ENCODE results near the gene DR1.

The DR1 gene

DNA sequence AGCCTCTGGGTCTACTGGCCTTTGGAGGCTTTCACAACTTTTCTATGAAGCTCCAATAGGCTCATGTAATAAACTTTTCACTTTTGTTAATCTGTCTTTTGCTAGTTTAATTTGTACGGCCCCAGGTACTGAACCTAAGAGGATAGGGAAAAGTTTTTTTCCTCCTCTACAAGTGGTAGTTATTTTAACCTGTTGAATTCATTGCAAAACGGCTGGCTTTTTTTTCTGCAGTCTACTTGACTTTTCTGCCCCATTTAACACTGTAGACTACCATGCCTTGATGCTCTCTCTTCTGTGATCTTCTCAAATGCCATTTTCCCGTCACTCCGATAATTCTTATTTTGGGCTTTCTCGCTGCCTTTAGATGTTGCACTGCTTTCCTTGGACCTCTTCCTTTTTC lies 43.6 kb upstream of the DR1 start:
- no peaks in the 10 kb centered on the region for H4K20me1 ChIP-seq (ENCODE audit: insufficient read depth, low read length)
- no peaks in the 10 kb centered on the region for H3K9me3 ChIP-seq (ENCODE audit: insufficient read depth, low read length, severe bottlenecking)
- H3K4me1 ChIP-seq (ENCODE audit: insufficient read depth, low read length), result no peaks in the 10 kb centered on the region
- no peaks in the 10 kb centered on the region for H3K27me3 ChIP-seq (ENCODE audit: insufficient read depth, low read length, poor library complexity)
- ATAC-seq (ENCODE audit: insufficient read depth, low read depth) (no peak), DNase-seq (no peak)
- no peaks in the 10 kb centered on the region for H3K36me3 ChIP-seq (ENCODE audit: insufficient read depth, low read length)
- H3K27ac ChIP-seq (ENCODE audit: low read length), result no peak overlapping the region
- H3K79me2 ChIP-seq (ENCODE audit: insufficient read depth, low read length), result no peaks in the 10 kb centered on the region
- H3K4me2 ChIP-seq (ENCODE audit: insufficient read depth, low read length), result no peak overlapping the region
- TF ChIP-seq, protein P1, sequence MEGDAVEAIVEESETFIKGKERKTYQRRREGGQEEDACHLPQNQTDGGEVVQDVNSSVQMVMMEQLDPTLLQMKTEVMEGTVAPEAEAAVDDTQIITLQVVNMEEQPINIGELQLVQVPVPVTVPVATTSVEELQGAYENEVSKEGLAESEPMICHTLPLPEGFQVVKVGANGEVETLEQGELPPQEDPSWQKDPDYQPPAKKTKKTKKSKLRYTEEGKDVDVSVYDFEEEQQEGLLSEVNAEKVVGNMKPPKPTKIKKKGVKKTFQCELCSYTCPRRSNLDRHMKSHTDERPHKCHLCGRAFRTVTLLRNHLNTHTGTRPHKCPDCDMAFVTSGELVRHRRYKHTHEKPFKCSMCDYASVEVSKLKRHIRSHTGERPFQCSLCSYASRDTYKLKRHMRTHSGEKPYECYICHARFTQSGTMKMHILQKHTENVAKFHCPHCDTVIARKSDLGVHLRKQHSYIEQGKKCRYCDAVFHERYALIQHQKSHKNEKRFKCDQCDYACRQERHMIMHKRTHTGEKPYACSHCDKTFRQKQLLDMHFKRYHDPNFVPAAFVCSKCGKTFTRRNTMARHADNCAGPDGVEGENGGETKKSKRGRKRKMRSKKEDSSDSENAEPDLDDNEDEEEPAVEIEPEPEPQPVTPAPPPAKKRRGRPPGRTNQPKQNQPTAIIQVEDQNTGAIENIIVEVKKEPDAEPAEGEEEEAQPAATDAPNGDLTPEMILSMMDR (IDR thresholded peaks at IDR 0.05; ENCODE audit: borderline replicate concordance, extremely low read depth, low read length, poor library complexity, severe bottlenecking), result no peak
- no peak overlapping the region for H2AFZ ChIP-seq (ENCODE audit: low read depth, low read length)
- H3K4me3 ChIP-seq (ENCODE audit: low read depth in 1 of 2, low read length in 2 of 2), result no peak overlapping the region
- H3K9ac ChIP-seq (ENCODE audit: low read depth, low read length), result no peak overlapping the region

DNA sequence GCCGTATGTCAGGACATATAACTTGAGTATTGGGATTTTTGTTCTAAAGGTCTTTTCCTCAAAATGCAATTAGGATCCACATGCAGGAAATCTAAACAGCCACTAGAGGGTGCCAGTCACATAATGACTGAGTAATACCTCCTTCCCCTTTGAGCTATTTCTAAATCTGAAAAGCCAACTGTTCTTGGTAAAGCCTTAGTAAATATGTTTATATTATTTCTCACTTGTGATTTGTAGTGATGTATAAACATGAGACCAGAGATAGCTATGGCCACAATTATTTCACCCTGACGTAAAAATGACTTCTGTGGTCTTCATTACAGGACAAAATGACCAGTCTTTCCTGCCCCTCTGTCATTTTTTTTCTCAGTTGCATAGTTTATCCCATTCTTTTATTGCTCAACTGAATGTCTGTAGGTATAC lies 41.0 kb upstream of the DR1 start:
- no peaks in the 10 kb centered on the region for H3K27me3 ChIP-seq (ENCODE audit: insufficient read depth, low read length, poor library complexity)
- no peak overlapping the region for H3K27ac ChIP-seq (ENCODE audit: low read length)
- no peaks in the 10 kb centered on the region for H4K20me1 ChIP-seq (ENCODE audit: insufficient read depth, low read length)
- no peaks in the 10 kb centered on the region for H3K36me3 ChIP-seq (ENCODE audit: insufficient read depth, low read length)
- no peaks in the 10 kb centered on the region for H3K9me3 ChIP-seq (ENCODE audit: insufficient read depth, low read length, severe bottlenecking)
- no peaks in the 10 kb centered on the region for H3K4me1 ChIP-seq (ENCODE audit: insufficient read depth, low read length)
- ATAC-seq (ENCODE audit: insufficient read depth, low read depth) (peak; percentile 83), DNase-seq (peak; percentile 59)
- H2AFZ ChIP-seq (ENCODE audit: low read depth, low read length), result no peak overlapping the region
- H3K4me3 ChIP-seq (ENCODE audit: low read depth in 1 of 2, low read length in 2 of 2), result no peak overlapping the region
- H3K9ac ChIP-seq (ENCODE audit: low read depth, low read length), result no peak overlapping the region
- no peak for TF ChIP-seq EZH2 (IDR thresholded peaks at IDR 0.05; ENCODE audit: borderline replicate concordance, low read depth, low read length, severe bottlenecking)
- TF ChIP-seq, protein P1 (IDR thresholded peaks at IDR 0.05; ENCODE audit: borderline replicate concordance, extremely low read depth, low read length, poor library complexity, severe bottlenecking), result peak; percentile 99
- H3K4me2 ChIP-seq (ENCODE audit: insufficient read depth, low read length), result no peak overlapping the region
- no peaks in the 10 kb centered on the region for H3K79me2 ChIP-seq (ENCODE audit: insufficient read depth, low read length)

DNA sequence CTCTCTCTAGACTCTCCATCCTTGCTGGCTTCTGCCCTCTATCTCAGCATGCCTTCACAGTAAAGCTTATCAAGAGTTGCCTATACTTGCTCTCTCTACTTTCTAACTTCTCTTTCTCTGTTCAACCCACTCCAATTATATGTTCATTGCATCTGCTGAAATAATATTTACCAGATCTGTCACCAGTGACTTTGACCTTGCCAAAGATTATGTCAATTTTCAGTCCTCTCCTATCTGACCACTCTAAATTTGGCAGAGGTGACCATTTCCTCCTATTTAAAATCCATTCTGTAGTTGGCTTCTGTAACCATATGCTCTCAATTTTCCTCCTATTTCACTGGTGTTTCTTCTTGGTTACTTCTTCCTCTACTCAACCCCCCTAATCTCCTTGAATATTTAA lies 38.8 kb upstream of the DR1 start:
- no peak overlapping the region for H3K4me3 ChIP-seq (ENCODE audit: low read depth in 1 of 2, low read length in 2 of 2)
- no peaks in the 10 kb centered on the region for H3K79me2 ChIP-seq (ENCODE audit: insufficient read depth, low read length)
- ATAC-seq (ENCODE audit: insufficient read depth, low read depth), result no peak
- H2AFZ ChIP-seq (ENCODE audit: low read depth, low read length), result no peak overlapping the region
- H4K20me1 ChIP-seq (ENCODE audit: insufficient read depth, low read length), result no peaks in the 10 kb centered on the region
- H3K9me3 ChIP-seq (ENCODE audit: insufficient read depth, low read length, severe bottlenecking), result no peaks in the 10 kb centered on the region
- no peak overlapping the region for H3K27ac ChIP-seq (ENCODE audit: low read length)
- H3K27me3 ChIP-seq (ENCODE audit: insufficient read depth, low read length, poor library complexity), result no peaks in the 10 kb centered on the region
- no peaks in the 10 kb centered on the region for H3K4me1 ChIP-seq (ENCODE audit: insufficient read depth, low read length)
- no peak for DNase-seq
- no peaks in the 10 kb centered on the region for H3K36me3 ChIP-seq (ENCODE audit: insufficient read depth, low read length)
- H3K4me2 ChIP-seq (ENCODE audit: insufficient read depth, low read length), result no peak overlapping the region
- no peak for TF ChIP-seq EZH2 (IDR thresholded peaks at IDR 0.05; ENCODE audit: borderline replicate concordance, low read depth, low read length, severe bottlenecking)
- TF ChIP-seq, protein P1 (IDR thresholded peaks at IDR 0.05; ENCODE audit: borderline replicate concordance, extremely low read depth, low read length, poor library complexity, severe bottlenecking), result no peak
- no peak overlapping the region for H3K9ac ChIP-seq (ENCODE audit: low read depth, low read length)

DNA sequence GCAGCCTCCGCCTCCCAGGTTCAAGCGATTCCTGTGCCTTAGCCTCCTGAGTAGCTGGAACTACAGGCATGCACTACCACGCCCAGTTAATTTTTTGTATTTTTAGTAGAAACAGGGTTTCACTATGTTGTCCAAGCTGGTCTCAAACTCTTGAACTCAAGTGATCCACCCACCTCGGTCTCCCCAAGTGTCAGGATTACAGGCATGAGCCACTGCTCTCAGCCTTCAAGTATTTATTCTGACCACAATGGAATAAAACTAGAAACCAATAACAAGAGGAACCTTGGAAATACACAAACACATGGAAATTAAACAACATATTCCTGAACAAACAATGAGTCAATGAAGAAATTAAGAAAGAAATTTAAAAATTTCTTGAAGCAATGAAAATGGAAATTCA lies 32.7 kb upstream of the DR1 start:
- Histone ChIP-seq H3K36me3 (ENCODE audit: insufficient read depth, low read length) (no peaks in the 10 kb centered on the region), H3K4me1 (ENCODE audit: insufficient read depth, low read length) (no peaks in the 10 kb centered on the region), H2AFZ (ENCODE audit: low read depth, low read length) (no peak overlapping the region), H3K27me3 (ENCODE audit: insufficient read depth, low read length, poor library complexity) (no peaks in the 10 kb centered on the region), H3K9ac (ENCODE audit: low read depth, low read length) (no peak overlapping the region), H3K4me3 (ENCODE audit: low read depth in 1 of 2, low read length in 2 of 2) (no peak overlapping the region), H3K9me3 (ENCODE audit: insufficient read depth, low read length, severe bottlenecking) (no peaks in the 10 kb centered on the region), H3K79me2 (ENCODE audit: insufficient read depth, low read length) (no peaks in the 10 kb centered on the region), H3K4me2 (ENCODE audit: insufficient read depth, low read length) (no peak overlapping the region), H3K27ac (ENCODE audit: low read length) (no peak overlapping the region), H4K20me1 (ENCODE audit: insufficient read depth, low read length) (no peaks in the 10 kb centered on the region)
- TF ChIP-seq EZH2 (IDR thresholded peaks at IDR 0.05; ENCODE audit: borderline replicate concordance, low read depth, low read length, severe bottlenecking), result no peak
- TF ChIP-seq, protein P1 (IDR thresholded peaks at IDR 0.05; ENCODE audit: borderline replicate concordance, extremely low read depth, low read length, poor library complexity, severe bottlenecking), result no peak
- ATAC-seq (ENCODE audit: insufficient read depth, low read depth) (no peak), DNase-seq (no peak)
